SK-N-SH (cell line): ENCODE measurements around the gene TM4SF4. TPM values are rescaled to one million over a fixed set of nuclear protein-coding genes. Genes with fewer than 3 reads are reported as not detected.
A peak's percentile ranks its signal among the peaks of the same experiment; 100 is the strongest.

Experiments used
- CTCF ChIA-PET: fragments of 300-600, 350-600 bp; formaldehyde crosslinking; extraction: SDS; loops from one replicate; lab custom pipeline; 2021; lab: Yijun Ruan, JAX
- POLR2A ChIA-PET: fragments of 350-600 bp; sonication (Branson Sonifier 250); formaldehyde crosslinking; extraction: SDS; loops from one replicate; lab custom pipeline; 2020; ENCODE audit warnings: antibody characterized with exemption, inconsistent platforms; lab: Yijun Ruan, JAX
- DNase-seq: peaks from one replicate; pipeline ENCODE4 v3.0.0; 2012
- H2AFZ ChIP-seq: fragments of 200-600 bp; sonication (generic); 2 replicates; pipeline ENCODE4 v1.8.1; 2016; ENCODE audit warnings: antibody characterized with exemption, mild to moderate bottlenecking, low read depth
- H3F3A ChIP-seq: fragments of 200-600 bp; sonication (generic); replicated peaks from 2 replicates; pipeline ENCODE3; 2016; ENCODE audit warnings: antibody characterized with exemption, mild to moderate bottlenecking; ENCODE audit not compliant: insufficient read depth
- H3K27ac ChIP-seq, 2 experiments: fragments of 200-500 bp in 1 of 2; fragments of 200-600 bp in 1 of 2; sonication (Bioruptor generic) in 1 of 2; sonication (generic), shearing (Covaris generic) in 1 of 2; 2 replicates each; pipeline versions ENCODE4 v1.5.1 to v1.6.1; 2014 to 2016; ENCODE audit warnings: low read depth in 2 of 2, inconsistent platforms in 1 of 2, low read length in 1 of 2, mild to moderate bottlenecking in 1 of 2, mixed read lengths in 1 of 2
- H3K27me3 ChIP-seq: fragments of 200-600 bp; sonication (generic), shearing (Covaris generic); 2 replicates; pipeline ENCODE4 v1.6.1; 2016; ENCODE audit warnings: mixed run types; ENCODE audit not compliant: insufficient read depth
- H3K36me3 ChIP-seq, 2 experiments: fragments of 200-500 bp in 1 of 2; fragments of 200-600 bp in 1 of 2; sonication (Bioruptor generic) in 1 of 2; sonication (generic) in 1 of 2; replicated peaks in 1 of 2; 2 replicates each; pipeline versions ENCODE3 to v1.5.1; 2014 to 2016; ENCODE audit warnings: low read length in 1 of 2, mild to moderate bottlenecking in 1 of 2; ENCODE audit not compliant: insufficient read depth in 2 of 2, control insufficient read depth in 1 of 2
- H3K4me1 ChIP-seq, 2 experiments: fragments of 200-500 bp in 1 of 2; fragments of 200-600 bp in 1 of 2; sonication (Bioruptor generic) in 1 of 2; sonication (generic), shearing (Covaris generic) in 1 of 2; 2 replicates each; pipeline versions ENCODE4 v1.5.1 to v1.6.1; 2014 to 2016; ENCODE audit warnings: low read depth in 1 of 2, low read length in 1 of 2, mixed run types in 1 of 2; ENCODE audit not compliant: insufficient read depth in 2 of 2, control insufficient read depth in 1 of 2
- H3K4me2 ChIP-seq: fragments of 200-600 bp; sonication (generic), shearing (Covaris generic); 2 replicates; pipeline ENCODE4 v1.6.1; 2017; ENCODE audit warnings: mixed run types
- H3K4me3 ChIP-seq, 2 experiments: fragments of 200-500 bp in 1 of 2; fragments of 200-600 bp in 1 of 2; sonication (Bioruptor generic) in 1 of 2; sonication (generic), shearing (Covaris generic) in 1 of 2; 2 replicates each; pipeline versions ENCODE4 v1.5.1 to v1.8.1; 2014 to 2016; ENCODE audit warnings: low read depth in 2 of 2, inconsistent platforms in 1 of 2, low read length in 1 of 2, mild to moderate bottlenecking in 1 of 2, mixed read lengths in 1 of 2, moderate library complexity in 1 of 2
- H3K79me2 ChIP-seq: fragments of 200-600 bp; sonication (generic); 2 replicates; pipeline ENCODE4 v1.8.1; 2017; ENCODE audit warnings: mild to moderate bottlenecking; ENCODE audit not compliant: insufficient read depth
- H3K9ac ChIP-seq: fragments of 200-600 bp; sonication (generic); 2 replicates; pipeline ENCODE4 v1.6.1; 2017; ENCODE audit warnings: mixed run types
- H3K9me2 ChIP-seq: fragments of 200-600 bp; sonication (generic); 2 replicates; pipeline ENCODE4 v1.6.1; 2017; ENCODE audit warnings: mixed run types
- H3K9me3 ChIP-seq: fragments of 200-600 bp; sonication (generic); 2 replicates; pipeline ENCODE4 v1.6.1; 2017; ENCODE audit warnings: mixed run types, mild to moderate bottlenecking, moderate library complexity
- H4K20me1 ChIP-seq: fragments of 200-600 bp; sonication (generic); 2 replicates; pipeline ENCODE4 v1.6.1; 2017; ENCODE audit warnings: mild to moderate bottlenecking, mixed run types; ENCODE audit not compliant: insufficient read depth
- CHD2 ChIP-seq: fragments of 150-350 bp; IDR thresholded peaks from 2 replicates; pipeline ENCODE4 v1.6.1; 2018; ENCODE audit warnings: low read length; ENCODE audit not compliant: partially characterized antibody
- EP300 ChIP-seq, 2 experiments: IDR thresholded peaks; 2 replicates each; pipeline versions ENCODE4 v1.4.0 to v1.6.1; 2012; ENCODE audit warnings: borderline replicate concordance in 1 of 2, low read depth in 1 of 2, low read length in 1 of 2
- FOSL2 ChIP-seq: IDR thresholded peaks from 2 replicates; pipeline ENCODE4 v1.4.0; 2012; ENCODE audit warnings: low read depth, mild to moderate bottlenecking, moderate library complexity, borderline replicate concordance
- FOXJ3 ChIP-seq: sonication (generic); formaldehyde crosslinking; IDR thresholded peaks from 2 replicates; pipeline ENCODE4 v1.5.1; 2020; ENCODE audit warnings: mild to moderate bottlenecking, missing genetic modification reagents
- FOXM1 ChIP-seq: IDR thresholded peaks from 2 replicates; pipeline ENCODE4 v1.4.0; 2012; ENCODE audit warnings: low read depth, mild to moderate bottlenecking
- GABPA ChIP-seq: IDR thresholded peaks from 2 replicates; pipeline ENCODE4 v1.4.0; 2012; ENCODE audit warnings: low read depth, mild to moderate bottlenecking
- NRF1 ChIP-seq: IDR thresholded peaks from 2 replicates; pipeline ENCODE4 v1.6.1; 2012; ENCODE audit warnings: low read depth, mild to moderate bottlenecking, low read length
- POLR2AphosphoS5 ChIP-seq: IDR thresholded peaks from 2 replicates; pipeline ENCODE4 v1.6.1; 2012; ENCODE audit warnings: low read depth, low read length
- RXRA ChIP-seq: IDR thresholded peaks from 2 replicates; pipeline ENCODE4 v1.4.0; 2012; ENCODE audit warnings: low read depth, mild to moderate bottlenecking, borderline replicate concordance
- TCF12 ChIP-seq: IDR thresholded peaks from 2 replicates; pipeline ENCODE4 v1.4.0; 2012
- YY1 ChIP-seq: IDR thresholded peaks from 2 replicates; pipeline ENCODE4 v1.4.0; 2012; ENCODE audit warnings: low read depth, mild to moderate bottlenecking
- WGBS: methylation state at CpG from one replicate; pipeline ENCODE4 v1.1.6; 2017; ENCODE audit warnings: low lambda C conversion rate; 5-methylcytosine and 5-hydroxymethylcytosine counted together
- polyA plus RNA-seq, 3 experiments: library from polyadenylated mRNA; depleted of rRNA; stranded (reverse); fragments of >200 nt; gene quantifications; 2 replicates each; pipeline ENCODE4 v1.2.3, GENCODE V29; 2012
- TF ChIP-seq, protein P1 (sequence below): fragments of 200-600 bp; sonication (generic); IDR thresholded peaks from 2 replicates; pipeline ENCODE4 v1.6.1; 2017; ENCODE audit warnings: antibody characterized with exemption, mild to moderate bottlenecking, moderate library complexity
- TF ChIP-seq, protein P2 (sequence below): fragments of 150-350 bp; IDR thresholded peaks from 2 replicates; pipeline ENCODE4 v1.6.1; 2016; ENCODE audit warnings: mild to moderate bottlenecking, low read depth, low read length
- TF ChIP-seq, protein P3 (sequence below): IDR thresholded peaks from 2 replicates; pipeline ENCODE4; 2012

Gene TM4SF4
- polyA plus RNA-seq, 1 of the 3 experiments (the other 2 are of a cell fraction): 0.08 TPM

DNA sequence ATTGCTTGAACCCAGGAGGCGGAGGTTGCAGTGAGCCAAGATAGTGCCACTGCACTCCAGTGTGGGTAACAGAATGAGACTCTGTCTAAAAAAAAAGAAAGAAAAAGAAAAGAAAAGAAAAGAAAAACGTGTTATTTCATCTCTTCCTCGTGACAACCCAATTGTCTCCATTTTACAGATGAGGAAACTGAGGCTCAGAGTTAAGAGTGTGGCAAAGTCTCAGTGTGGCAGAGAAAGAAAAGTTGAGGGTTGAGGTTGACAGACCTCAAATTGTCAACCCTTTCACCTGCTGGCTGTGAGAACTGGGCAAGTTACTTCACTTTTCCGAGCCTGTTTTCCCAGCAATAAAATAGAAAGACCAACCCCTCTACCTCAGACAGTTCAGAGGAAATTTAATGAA is 59.6 kb downstream of the TM4SF4 start:
- Histone ChIP-seq H3F3A (peaks cover 8% of the 10 kb centered on the region), H3K4me1 (peaks cover 11 to 23% of the 10 kb centered on the region in 2 experiments; a peak in 3 of 4 replicates), H3K27me3 (no peaks in the 10 kb centered on the region), H3K36me3 (peaks cover 0 to 14% of the 10 kb centered on the region in 2 experiments), H3K9me2 (no peaks in the 10 kb centered on the region), H3K9me3 (no peaks in the 10 kb centered on the region), H3K27ac (no peak overlapping the region), H3K79me2 (peaks cover 62% of the 10 kb centered on the region), H4K20me1 (no peaks in the 10 kb centered on the region), H2AFZ (no peak overlapping the region), H3K4me3 (no peak overlapping the region), H3K9ac (no peak overlapping the region), H3K4me2 (no peak overlapping the region)
- no peak for TF ChIP-seq FOXJ3 (CRISPR knock-in tag)
- TF ChIP-seq, protein P1, sequence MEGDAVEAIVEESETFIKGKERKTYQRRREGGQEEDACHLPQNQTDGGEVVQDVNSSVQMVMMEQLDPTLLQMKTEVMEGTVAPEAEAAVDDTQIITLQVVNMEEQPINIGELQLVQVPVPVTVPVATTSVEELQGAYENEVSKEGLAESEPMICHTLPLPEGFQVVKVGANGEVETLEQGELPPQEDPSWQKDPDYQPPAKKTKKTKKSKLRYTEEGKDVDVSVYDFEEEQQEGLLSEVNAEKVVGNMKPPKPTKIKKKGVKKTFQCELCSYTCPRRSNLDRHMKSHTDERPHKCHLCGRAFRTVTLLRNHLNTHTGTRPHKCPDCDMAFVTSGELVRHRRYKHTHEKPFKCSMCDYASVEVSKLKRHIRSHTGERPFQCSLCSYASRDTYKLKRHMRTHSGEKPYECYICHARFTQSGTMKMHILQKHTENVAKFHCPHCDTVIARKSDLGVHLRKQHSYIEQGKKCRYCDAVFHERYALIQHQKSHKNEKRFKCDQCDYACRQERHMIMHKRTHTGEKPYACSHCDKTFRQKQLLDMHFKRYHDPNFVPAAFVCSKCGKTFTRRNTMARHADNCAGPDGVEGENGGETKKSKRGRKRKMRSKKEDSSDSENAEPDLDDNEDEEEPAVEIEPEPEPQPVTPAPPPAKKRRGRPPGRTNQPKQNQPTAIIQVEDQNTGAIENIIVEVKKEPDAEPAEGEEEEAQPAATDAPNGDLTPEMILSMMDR: no peak
- TF ChIP-seq, protein P2, sequence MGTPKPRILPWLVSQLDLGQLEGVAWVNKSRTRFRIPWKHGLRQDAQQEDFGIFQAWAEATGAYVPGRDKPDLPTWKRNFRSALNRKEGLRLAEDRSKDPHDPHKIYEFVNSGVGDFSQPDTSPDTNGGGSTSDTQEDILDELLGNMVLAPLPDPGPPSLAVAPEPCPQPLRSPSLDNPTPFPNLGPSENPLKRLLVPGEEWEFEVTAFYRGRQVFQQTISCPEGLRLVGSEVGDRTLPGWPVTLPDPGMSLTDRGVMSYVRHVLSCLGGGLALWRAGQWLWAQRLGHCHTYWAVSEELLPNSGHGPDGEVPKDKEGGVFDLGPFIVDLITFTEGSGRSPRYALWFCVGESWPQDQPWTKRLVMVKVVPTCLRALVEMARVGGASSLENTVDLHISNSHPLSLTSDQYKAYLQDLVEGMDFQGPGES: no peak
- no peak for TF ChIP-seq CHD2
- no peak for TF ChIP-seq POLR2AphosphoS5
- TF ChIP-seq NRF1: no peak
- no peak for TF ChIP-seq YY1
- TF ChIP-seq FOSL2: no peak
- TF ChIP-seq GABPA: no peak
- TF ChIP-seq FOXM1: no peak
- no peak for TF ChIP-seq RXRA
- TF ChIP-seq TCF12: no peak
- CTCF ChIA-PET: interaction anchor here (1.1 to 3.0 kb wide), 3 partner anchors 21 to 238 kb away, joined by 3 to 12 read pairs (median 4); no protein-coding TSS in a partner anchor
- WGBS: 90% methylated on average over 4 of the region's 4 CpGs
- POLR2A ChIA-PET: no interaction called here
- DNase-seq: no peak

DNA sequence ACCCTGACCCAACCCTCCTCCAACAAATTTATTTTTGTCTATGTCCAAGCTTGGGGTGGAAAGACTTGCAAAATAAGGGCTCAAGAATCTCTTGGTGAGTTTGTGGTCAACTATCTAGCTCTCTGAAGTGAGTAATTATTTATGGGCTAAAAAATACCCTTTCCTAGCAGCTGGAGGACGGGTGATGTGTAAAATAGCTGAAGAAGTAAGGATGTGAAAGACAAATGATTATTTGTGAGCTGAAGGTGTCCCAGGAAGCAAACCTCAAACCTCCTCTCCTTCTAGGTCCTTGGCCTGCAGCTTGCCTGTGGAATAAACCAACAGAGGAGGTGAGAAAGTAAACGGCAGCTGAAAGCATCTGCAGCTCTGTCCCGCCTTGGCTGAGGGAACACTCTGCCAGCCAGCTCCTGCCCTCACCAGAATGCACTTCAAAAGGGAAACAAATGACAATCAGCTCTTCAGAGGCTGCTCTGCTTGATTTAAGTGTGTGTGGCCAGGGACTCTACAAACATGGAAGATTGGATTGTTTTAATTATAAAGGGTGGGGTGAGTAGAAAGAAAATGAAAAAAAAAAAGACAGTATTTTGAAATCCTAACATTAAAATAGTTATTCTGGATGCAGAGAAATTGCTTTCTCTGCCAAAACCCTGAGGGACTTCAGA is 60.3 kb downstream of the TM4SF4 start:
- no peak for DNase-seq
- ChIA-PET POLR2A (no interaction called here), CTCF (interaction anchor here (0.7 to 3.0 kb wide), 4 partner anchors 17 to 237 kb away, joined by 3 to 12 read pairs (median 4); no protein-coding TSS in a partner anchor)
- 53% methylated on average over 3 of the region's 3 CpGs for WGBS
- Histone ChIP-seq H3K4me2 (no peak overlapping the region), H3K27me3 (no peaks in the 10 kb centered on the region), H3K4me1 (peaks cover 16 to 26% of the 10 kb centered on the region in 2 experiments), H3F3A (peaks cover 15% of the 10 kb centered on the region), H2AFZ (no peak overlapping the region), H3K4me3 (no peak overlapping the region), H3K9me2 (no peaks in the 10 kb centered on the region), H4K20me1 (no peaks in the 10 kb centered on the region), H3K9ac (no peak overlapping the region), H3K27ac (0 out of 4 replicates have a peak overlapping the region, but pooled peaks have one; percentile 16 to 17), H3K36me3 (peaks cover 0 to 11% of the 10 kb centered on the region in 2 experiments), H3K9me3 (no peaks in the 10 kb centered on the region), H3K79me2 (peaks cover 62% of the 10 kb centered on the region)
- TF ChIP-seq EP300 (IDR thresholded peaks at IDR 0.05; ENCODE audit: borderline replicate concordance in 1 of 2, low read depth in 1 of 2, low read length in 1 of 2): no peak
- TF ChIP-seq, protein P3, sequence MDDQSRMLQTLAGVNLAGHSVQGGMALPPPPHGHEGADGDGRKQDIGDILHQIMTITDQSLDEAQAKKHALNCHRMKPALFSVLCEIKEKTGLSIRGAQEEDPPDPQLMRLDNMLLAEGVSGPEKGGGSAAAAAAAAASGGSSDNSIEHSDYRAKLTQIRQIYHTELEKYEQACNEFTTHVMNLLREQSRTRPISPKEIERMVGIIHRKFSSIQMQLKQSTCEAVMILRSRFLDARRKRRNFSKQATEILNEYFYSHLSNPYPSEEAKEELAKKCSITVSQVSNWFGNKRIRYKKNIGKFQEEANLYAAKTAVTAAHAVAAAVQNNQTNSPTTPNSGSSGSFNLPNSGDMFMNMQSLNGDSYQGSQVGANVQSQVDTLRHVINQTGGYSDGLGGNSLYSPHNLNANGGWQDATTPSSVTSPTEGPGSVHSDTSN: peak; percentile 2; the same call in 1 of the 2 replicates
